Measurements from ENCODE around the gene CCDC192.

- TF ChIP-seq CTCF (IDR thresholded peaks at IDR 0.05; ENCODE audit: low read depth, low read length) (no peak), EZH2phosphoT487 (IDR thresholded peaks at IDR 0.05; ENCODE audit: low read depth) (no peak)
Measured at GRCh38 chr5:127777957-127778356, 74.8 kb downstream of the CCDC192 start.
